ENCODE data around the gene DUXA.
"Not testable (repeated sequence)": the region's sequence is repeated elsewhere in the genome, so short reads cannot be mapped to it uniquely, and the experiment has no call there.

DUXA gene

DNA sequence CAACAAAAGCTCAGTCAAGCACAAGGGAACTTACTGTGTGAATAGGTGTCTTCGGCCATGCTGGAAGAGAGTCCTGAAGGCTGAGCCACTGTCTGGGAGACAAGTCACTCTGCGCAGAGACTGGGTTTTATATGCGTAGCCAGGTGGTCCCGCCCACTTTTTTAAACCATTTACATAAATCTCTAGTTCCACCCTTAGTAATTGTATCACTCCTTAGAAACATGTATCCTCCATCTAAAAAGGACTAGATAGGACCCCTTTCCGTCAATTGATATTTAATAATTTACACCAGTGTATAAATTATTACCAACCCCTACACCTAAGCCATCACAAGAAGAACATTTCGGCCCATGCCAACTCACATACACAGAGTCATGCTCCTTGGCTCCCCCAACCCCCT, at the start of gene DUXA:
Gene DUXA (minus strand): TSS at position 101 of the 400 bp plus-strand sequence. CDS start 42 bp downstream, at position 59.
- H3K4me3 ChIP-seq (ENCODE audit: low read depth, low read length): no peak within 1 kb of the TSS

DNA sequence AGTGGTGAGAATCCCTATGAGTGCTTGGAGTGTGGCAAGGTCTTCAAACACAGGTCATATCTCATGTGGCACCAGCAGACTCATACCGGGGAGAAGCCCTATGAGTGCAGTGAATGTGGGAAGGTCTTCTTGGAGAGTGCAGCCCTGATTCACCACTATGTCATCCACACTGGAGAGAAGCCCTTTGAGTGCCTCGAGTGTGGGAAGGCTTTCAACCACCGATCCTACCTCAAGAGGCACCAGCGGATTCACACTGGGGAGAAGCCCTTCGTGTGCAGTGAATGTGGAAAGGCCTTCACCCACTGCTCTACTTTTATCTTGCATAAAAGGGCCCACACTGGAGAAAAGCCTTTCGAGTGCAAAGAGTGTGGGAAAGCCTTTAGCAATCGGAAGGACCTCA, 44.8 kb upstream of the DUXA start:
- no peak overlapping the region for H3K4me3 ChIP-seq (ENCODE audit: low read depth, low read length)

DNA sequence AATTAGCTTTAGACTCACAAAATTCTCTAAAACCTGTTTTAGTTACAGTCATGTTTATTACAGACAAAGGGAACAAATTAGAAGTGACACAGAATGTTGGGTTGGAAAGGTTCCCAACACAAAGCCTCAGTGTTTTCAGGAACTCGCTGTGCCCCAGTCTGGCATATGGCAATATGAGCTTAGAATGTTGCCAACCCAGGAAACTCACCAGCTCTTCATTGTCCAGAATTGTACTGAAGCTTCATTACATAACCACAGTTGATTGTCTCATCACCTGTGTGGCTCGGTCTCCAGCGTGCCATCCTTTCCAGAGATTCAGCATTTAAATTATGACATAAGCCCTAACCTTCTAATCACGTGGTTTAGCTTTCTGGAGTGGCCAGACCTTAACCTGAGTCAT, 43.1 kb upstream of the DUXA start:
- H3K4me3 ChIP-seq (ENCODE audit: low read depth, low read length): no peak overlapping the region

DNA sequence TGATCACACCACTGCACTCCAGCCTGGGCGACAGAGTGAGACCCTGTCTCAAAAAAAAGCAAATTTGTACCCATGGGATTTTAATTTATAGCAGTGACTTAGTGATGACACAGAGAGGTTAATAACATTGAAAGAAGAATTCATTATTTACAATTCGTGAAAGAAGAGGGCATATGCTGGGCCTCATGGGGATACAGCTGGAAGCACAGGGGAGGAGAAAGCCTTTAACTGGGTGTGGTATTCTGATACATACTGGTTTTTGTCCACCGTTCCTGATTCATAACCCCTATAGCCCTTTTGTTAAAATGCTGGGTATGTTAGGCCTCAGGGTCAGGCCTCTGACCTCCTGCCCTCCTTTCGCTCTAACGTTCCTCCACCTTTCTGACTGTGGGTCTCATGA, 34.9 kb upstream of the DUXA start:
- no peak overlapping the region for H3K4me3 ChIP-seq (ENCODE audit: low read depth, low read length)

DNA sequence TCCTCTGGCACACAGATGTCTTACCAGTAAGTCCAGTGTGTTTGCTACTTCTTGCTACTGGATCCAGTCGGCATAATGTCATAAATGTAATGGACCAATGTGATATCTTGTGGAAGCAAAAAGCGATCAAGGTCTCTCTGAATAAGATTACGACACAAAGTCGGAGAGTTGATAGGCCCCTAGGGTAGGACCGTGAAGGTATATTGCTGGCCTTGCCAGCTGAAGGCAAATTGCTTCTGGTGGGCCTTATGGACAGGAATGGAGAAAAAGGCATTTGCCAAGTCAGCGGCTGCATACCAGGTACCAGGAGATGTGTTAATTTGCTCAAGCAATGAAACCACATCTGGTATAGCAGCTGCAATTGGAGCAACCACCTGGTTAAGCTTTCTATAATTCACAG, 30.6 kb upstream of the DUXA start:
- not testable (repeated sequence) for H3K4me3 ChIP-seq (ENCODE audit: low read depth, low read length)

DNA sequence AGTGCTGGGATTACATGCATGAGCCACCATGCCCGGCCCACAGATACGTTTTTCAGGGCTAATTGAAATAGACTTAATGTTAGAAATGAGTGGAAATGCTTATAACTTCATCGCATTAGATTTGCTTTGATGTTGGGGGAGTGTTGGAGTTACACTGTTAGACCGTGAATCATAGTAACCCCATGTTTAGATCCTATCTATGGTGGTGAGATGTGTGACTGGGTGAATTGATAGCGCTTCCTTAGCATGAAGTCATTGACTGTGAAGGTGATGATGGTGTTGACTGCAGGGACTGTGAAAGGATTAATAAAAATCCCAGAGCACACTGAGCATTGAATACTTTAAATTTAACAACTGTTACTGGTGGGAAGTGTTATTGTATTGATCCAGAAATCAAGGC, 25.7 kb upstream of the DUXA start:
- H3K4me3 ChIP-seq (ENCODE audit: low read depth, low read length): no peak overlapping the region

DNA sequence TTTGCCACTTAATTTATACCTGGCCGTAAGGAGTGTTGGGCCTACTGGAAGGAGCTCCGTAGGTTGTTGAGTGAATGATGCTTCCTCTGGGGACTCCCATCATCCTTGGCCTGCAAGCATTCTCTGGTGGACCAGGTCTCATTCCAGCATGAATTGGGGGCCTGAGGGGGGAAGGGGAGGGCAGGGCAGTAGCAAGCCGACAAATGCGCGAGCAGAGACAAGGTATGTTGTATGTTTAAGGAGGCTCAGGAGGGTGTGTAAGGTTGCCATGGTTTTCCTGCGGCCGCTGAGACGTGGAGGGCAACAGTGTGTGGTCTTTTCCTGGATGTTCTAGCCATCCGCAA, 24.8 kb upstream of the DUXA start:
- H3K4me3 ChIP-seq (ENCODE audit: low read depth, low read length): peak overlapping the region; percentile 97

DNA sequence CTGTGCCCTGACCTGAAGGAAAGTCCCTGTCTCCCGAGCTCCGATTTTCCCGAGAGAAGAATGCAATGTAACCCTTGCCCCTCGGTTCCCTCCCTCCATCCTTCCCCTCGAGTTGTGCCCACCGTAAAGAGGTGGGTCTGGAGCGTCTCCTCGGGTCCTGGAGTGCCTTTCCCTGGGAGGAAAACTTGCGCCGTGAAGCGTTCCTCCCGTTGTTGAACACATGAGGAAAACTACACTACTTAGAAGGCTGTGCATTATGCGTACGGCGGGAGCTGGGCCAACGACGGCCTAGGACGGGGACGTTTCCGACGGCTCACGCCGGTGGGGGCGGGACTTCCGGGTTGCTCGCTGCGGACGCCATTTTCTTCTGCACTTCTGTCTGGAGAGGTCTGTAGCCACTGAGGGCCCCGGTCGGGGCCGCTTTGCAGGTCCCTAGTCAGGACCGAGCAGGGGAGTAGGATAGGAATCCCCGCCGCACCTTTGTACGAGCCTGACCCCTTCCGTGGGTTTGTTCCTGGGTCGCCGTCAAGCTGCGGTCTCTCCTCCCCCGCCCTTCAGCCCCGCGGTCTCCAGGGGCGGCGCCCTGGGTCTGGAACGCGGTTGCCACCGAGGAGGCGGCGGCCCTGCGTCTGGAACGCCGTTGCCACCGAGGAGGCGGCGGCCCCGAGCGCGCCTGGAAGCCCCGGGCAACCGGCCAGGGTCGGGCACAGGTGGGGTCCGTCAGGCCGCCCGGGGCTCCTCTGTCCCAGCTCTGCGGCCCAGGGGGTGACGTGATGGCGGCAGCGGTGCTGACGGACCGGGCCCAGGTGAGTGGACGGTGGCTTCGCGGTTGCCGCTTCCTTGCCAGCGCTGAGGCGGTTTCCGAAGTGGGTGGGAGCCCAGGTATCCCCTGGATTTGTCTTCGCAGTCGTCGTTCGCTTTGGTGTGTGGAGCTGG, 24.1 kb upstream of the DUXA start, which contains the start of gene ZNF264:
Gene ZNF264 (plus strand): TSS at position 360 of the 936 bp plus-strand sequence. CDS start 414 bp downstream, at position 774.
- peak within 1 kb of the TSS; percentile 97 for H3K4me3 ChIP-seq (ENCODE audit: low read depth, low read length)

DNA sequence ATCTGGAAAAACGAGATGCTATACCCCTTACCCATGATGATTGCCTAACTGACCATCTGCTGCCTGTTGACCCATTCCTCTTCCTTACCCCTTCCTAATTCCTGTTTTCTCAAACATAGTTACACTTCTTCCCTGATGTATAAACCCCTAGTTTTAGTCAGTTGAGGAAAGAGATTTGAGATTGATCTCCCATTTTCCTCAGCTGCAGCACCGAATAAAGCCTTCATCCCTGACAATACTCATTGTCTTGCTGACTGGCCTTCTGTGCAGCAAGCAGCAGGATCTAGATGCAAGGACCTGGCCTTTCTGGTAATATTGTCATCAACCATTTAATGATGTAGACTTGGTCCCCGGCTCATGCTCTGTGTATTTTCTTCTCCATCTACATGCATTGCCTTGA, 23.0 kb upstream of the DUXA start:
- H3K4me3 ChIP-seq (ENCODE audit: low read depth, low read length): no peak overlapping the region

DNA sequence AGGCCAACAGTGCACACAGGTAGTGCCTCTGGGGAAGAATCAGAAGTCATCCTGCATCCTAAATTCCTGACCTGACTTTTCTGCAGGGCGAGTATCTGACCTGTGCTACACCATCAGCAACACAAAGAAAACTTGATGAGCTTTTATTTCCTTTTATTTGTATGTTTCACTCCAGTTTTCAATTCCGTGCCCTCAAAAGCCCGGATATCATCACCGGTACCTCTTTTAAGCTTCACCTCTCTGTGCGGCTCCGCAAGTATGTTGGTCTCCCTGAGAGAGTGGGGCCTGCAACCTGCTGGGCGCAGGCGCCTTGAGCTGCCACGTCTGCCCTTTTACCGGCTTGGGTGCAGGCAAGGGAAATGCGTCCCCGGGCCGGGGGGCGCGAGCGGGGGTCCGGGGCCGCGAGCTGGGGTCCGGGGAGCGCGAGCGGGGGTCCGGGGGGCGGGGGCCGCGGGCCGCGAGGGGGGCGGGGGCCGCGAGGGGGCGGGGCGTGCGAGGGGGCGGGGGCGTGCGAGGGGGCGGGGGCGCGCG, 4.3 kb upstream of the DUXA start:
- H3K4me3 ChIP-seq (ENCODE audit: low read depth, low read length): peak overlapping the region; percentile 34

DNA sequence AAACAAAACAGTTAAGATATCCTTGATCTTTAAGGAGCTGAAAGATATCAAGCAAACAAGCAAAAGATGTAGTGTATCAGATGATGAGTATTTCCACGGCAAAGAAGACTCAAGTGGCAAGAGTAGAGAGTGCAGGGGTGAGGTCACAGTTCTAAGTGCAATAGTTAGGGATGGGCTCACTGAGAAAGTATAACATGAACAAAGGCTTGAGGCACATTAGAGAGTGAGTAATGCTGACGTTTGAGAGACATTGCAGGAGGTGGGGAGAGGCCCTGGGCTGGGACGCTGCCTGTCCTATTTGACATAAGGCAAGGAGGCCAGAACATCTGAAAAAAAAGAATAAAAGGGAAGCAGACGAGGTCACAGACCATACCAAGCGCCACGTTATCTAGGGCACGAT, 1.4 kb downstream of the DUXA start:
- H3K4me3 ChIP-seq (ENCODE audit: low read depth, low read length): no peak overlapping the region

DNA sequence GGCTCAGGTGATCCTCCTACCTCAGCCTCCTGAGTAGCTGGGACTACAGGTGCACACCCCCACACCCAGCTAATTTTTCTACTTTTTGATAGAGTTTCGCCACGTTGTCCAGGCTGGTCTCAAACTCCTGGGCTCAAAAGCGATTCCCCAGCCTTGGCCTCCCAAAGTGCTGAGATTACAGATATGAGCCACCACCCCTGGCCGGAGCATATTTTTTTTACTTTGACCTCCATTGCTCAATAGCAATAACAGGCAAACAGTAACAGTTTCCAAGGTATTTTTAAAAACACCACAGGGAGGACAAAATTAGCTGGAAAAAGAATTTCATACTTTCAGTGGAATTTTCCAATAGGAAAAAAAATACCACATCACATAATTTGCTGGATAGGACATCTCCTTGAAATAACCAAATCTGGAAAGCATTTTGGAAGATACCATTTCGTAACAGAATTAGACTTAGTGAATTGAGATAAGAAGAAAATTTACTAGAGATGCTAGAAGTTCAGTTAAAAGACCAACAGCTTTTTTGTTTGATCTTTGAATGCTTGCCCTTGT, 5.2 kb downstream of the DUXA start:
- no peak overlapping the region for H3K4me3 ChIP-seq (ENCODE audit: low read depth, low read length)

DNA sequence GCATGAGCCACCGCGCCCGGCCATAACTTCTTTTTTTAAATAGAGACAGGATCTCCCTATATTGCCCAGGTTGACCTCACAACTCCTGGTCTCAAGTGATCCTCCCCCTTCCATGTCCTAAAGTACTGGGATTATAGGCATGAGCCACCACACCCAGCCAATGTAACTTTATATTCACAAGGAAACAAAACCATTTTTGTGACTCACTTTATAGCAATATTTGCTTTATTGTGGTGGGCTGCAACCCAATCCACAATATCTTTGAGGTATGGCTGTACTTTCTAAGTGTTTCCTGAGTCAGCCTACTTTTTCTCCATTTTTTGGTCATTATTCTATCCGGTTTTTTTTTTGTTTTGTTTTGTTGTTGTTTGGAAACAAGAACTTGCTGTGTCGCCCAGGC, 14.4 kb downstream of the DUXA start:
- no peak overlapping the region for H3K4me3 ChIP-seq (ENCODE audit: low read depth, low read length)

DNA sequence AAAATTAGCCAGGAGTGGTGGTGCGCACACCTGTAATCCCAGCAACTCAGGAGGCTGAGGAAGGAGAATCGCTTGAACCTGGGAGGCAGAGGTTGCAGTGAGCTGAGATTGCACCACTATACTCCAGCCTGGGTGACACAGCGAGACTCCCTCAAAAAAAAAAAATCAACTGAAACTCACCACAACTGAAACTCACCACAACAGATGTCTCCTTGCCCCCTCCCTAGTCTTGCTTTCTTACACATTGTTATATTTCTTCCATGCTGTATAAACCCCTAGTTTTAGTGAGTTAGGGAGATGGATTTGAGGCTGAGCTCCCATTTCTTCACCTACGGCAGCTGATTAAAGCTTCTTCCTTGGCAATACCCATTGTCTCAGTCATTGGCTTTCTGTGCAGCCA, 25.6 kb downstream of the DUXA start:
- H3K4me3 ChIP-seq (ENCODE audit: low read depth, low read length): no peak overlapping the region

DNA sequence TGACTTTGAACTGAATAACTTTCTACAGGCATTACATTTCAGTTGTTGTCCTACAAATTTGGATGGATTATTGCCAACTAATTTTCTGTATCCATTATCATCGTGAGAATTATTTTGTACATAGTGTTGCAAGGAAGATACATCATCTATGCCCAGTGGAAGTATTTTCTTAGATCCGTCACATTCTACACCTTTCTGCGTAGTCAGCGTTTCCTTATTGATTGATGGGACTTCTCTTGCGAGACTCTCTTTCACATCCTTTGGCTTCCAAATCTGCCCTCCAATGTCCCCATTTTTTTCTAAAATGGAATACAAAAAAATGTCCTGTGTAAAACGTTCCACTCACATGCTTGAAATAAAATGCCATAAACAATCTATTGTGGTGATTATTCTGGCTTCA, 31.5 kb downstream of the DUXA start:
- no peak overlapping the region for H3K4me3 ChIP-seq (ENCODE audit: low read depth, low read length)

DNA sequence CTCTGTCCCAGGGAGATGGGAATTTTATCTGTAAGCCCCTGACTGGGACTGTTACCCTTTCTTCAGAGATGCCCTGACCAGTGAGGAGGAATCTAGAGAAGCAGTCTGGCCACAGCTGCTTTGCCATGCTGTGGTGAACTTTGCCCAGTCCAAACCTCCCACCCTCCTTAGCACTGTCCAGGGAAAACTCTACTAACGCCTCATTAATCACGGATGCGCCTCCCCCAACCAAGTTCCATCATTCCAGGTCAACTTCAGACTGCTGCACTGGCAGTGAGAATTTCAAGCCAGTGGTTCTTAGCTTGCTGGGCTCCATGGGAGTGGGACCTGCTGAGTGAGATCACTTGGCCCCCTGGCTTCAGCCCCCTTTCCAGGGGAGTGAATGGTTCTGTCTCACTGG, 39.9 kb downstream of the DUXA start:
- H3K4me3 ChIP-seq (ENCODE audit: low read depth, low read length): not testable (repeated sequence)

DNA sequence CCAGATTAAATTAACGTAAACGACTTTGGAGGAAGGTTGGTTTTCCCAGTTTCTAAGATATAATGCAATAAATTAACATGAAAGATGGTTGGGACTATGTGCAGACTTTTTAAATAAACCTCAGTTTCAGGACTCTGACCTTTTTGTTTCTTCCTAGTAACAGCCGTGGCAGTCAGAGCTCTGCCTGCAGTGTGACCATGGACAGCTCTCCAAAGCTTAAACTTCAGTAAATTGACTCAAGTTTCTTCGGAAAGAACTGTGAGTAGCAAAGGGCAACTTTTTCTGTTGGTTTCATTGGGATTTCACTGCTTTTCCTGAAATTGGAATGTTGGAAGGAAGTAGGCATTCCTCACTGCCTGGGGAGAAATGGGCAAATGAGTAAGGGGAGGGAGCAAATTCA, 43.4 kb downstream of the DUXA start:
- H3K4me3 ChIP-seq (ENCODE audit: low read depth, low read length): no peak overlapping the region

DNA sequence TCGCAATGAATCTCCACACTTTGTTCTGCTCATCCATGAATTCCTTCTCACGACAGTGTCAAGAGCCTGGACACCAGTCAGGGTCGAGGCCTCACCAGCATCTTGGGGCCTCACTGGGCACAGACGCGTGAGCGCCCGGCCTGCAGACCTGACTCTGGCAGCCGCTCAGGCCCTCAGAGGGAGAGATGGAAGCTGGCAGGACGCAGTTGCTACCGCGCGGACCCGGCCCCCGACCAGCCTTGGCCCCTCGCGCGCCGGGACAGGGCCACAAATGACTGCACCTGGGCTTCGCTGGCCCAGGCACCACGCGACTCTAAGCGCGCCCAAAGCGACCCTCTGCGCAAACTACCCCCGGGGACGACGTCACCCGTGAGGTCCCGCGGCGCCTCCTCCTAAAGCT, 48.4 kb downstream of the DUXA start:
- H3K4me3 ChIP-seq (ENCODE audit: low read depth, low read length): no peak overlapping the region

DNA sequence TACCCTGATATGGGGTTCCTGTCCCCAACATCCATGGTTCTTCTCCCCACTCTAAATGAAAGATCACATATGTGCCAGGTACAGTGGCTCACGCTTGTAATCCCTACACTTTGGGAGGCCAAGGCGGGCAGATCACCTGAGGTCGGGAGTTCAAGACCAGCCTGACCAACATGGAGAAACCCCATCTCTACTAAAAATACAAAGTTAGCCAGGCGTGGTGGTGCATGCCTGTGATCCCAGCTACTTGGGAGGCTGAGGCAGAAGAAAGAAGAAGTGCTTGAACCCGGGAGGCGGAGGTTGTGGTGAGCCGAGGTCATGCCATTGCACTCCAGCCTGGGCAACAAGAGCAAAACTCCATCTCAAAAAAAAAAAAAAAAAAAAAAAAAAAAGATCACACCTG, 53.8 kb downstream of the DUXA start:
- H3K4me3 ChIP-seq (ENCODE audit: low read depth, low read length): not testable (repeated sequence)

DNA sequence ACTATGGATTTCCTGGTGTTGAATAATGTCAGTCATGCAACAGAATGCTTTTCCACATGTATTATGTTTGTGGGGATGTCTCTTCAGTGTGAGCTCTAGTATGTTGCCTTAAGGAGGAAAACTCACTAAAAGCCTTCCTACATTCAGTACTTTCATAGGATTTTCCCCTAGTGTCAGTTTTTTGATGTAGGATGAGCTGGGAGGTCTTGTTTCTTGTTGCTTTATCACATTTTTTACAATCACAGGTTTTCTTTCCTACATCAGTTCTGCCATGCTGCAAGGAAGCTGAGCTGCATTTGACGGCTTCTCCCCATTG, 56.0 kb downstream of the DUXA start:
- H3K4me3 ChIP-seq (ENCODE audit: low read depth, low read length): no peak overlapping the region

DNA sequence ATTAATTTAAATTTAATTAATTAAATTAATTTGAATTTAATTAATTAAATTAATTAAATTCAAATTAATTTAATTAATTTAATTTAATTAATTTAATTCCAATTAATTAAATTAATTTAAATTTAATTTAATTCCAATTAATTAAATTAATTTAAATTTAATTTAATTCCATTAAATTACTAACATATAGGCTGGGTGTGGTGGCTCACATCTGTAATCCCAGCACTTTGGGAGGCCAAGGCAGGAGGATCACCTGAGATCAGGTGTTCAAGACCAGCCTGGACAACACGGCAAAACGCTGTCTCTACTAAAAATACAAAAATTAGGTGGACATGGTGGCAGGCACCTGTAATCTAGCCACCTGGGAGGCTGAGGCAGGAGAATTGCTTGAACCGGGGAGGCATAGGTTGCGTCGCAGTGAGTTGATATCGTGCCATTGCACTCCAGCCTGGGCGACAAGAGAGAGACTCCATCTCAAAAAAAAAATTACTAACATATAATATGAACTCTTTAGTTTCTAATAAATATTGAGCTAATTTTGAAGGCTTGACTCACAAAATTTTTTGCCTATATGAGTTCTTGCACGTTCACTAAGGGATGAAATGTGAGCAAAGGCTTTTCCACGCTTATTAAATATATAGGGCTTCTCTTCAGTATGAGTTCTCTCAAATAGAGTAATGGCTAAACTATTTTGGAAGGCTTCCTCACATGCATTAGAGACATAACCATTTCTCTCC, 56.5 kb downstream of the DUXA start:
- H3K4me3 ChIP-seq (ENCODE audit: low read depth, low read length): no peak overlapping the region

DNA sequence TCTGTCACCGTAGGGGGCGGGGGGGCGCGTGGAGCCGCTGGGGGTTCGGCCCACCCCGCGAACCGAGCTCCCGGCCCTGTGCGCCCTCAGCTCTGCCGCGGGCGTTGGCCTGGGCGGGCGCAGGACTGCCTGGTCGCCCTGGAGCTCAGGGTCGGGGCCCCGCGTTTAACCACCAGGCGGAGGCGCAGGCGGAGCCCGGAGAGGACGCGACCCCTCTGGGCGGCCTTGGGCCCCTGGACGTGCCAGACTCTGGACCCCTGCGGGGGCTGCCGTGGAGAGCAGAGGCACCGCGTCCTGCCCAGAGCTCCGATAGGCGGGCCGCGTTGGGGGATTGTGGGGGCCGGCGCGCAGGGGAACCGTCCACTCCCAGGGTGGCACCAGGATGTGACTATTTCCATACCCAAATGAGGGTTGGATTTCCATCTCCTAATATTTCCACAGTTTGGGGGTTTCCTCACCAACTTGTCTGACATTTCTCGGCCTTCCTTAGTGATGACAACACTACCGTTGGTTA, 60.5 kb downstream of the DUXA start:
- peak overlapping the region; percentile 17 for H3K4me3 ChIP-seq (ENCODE audit: low read depth, low read length)

Measured in iPS-11a (cell line).